Keratinocyte (primary cell): Measurements from ENCODE around the gene PCK2. TPM values are rescaled to one million over a fixed set of nuclear protein-coding genes. Genes with fewer than 3 reads are reported as not detected.

ENCODE experiments used
- DNase-seq: peaks from one replicate; pipeline ENCODE4 v3.0.0-alpha.2; 2011; ENCODE audit warnings: low read depth, missing footprints, low spot score
- FAIRE-seq: peaks from 2 replicates; lab custom pipeline; 2011; peaks lifted over from hg19 to GRCh38; lab: Jason Lieb, UNC
- H2AFZ ChIP-seq: 2 replicates; pipeline ENCODE4 v1.6.0; 2012; ENCODE audit warnings: low read length, control low read depth, inconsistent platforms; ENCODE audit not compliant: control insufficient read depth
- H3K27ac ChIP-seq: 2 replicates; pipeline ENCODE4 v1.5.1; 2011; ENCODE audit warnings: low read length; ENCODE audit not compliant: control insufficient read depth, insufficient read depth
- H3K27me3 ChIP-seq: 3 replicates; pipeline ENCODE4 v1.6.0; 2011; ENCODE audit warnings: low read length; ENCODE audit not compliant: control insufficient read depth, insufficient read depth; ENCODE audit errors: extremely low read depth
- H3K36me3 ChIP-seq, 2 experiments: 2 replicates in 1 of 2; 3 replicates in 1 of 2; pipeline ENCODE4 v1.5.1; 2011; ENCODE audit warnings: low read length in 2 of 2, mild to moderate bottlenecking in 1 of 2; ENCODE audit not compliant: control insufficient read depth in 2 of 2, insufficient read depth in 2 of 2; ENCODE audit errors: extremely low read depth in 1 of 2
- H3K4me1 ChIP-seq: 3 replicates; pipeline ENCODE4 v1.5.1; 2011; ENCODE audit warnings: low read length; ENCODE audit not compliant: control insufficient read depth, insufficient read depth; ENCODE audit errors: extremely low read depth
- H3K4me2 ChIP-seq: 3 replicates; pipeline ENCODE4 v1.6.0; 2011; ENCODE audit warnings: low read depth, low read length; ENCODE audit not compliant: control insufficient read depth, insufficient read depth; ENCODE audit errors: extremely low read depth
- H3K4me3 ChIP-seq, 3 experiments: fragments of 200-600 bp in 1 of 3; sonication (generic) in 1 of 3; 2 replicates in 2 of 3; 3 replicates in 1 of 3; pipeline ENCODE4 v1.5.1; 2011 to 2016; ENCODE audit warnings: low read length in 3 of 3, mild to moderate bottlenecking in 3 of 3, control low read depth in 2 of 3, inconsistent platforms in 1 of 3, low read depth in 1 of 3, mixed read lengths in 1 of 3, mixed run types in 1 of 3, moderate library complexity in 1 of 3; ENCODE audit not compliant: control insufficient read depth in 2 of 3, insufficient read depth in 2 of 3; ENCODE audit errors: extremely low read depth in 1 of 3
- H3K79me2 ChIP-seq: 2 replicates; pipeline ENCODE4 v1.6.0; 2012; ENCODE audit warnings: low read length; ENCODE audit not compliant: control insufficient read depth, insufficient read depth
- H3K9ac ChIP-seq: 3 replicates; pipeline ENCODE4 v1.6.0; 2011; ENCODE audit warnings: low read length; ENCODE audit not compliant: control insufficient read depth, insufficient read depth; ENCODE audit errors: extremely low read depth
- H3K9me1 ChIP-seq: 3 replicates; pipeline ENCODE4 v1.6.0; 2011; ENCODE audit warnings: low read length; ENCODE audit not compliant: control insufficient read depth, insufficient read depth; ENCODE audit errors: extremely low read depth
- H3K9me3 ChIP-seq: 2 replicates; pipeline ENCODE4 v1.5.1; 2012; ENCODE audit warnings: low read depth, low read length; ENCODE audit not compliant: control insufficient read depth
- H4K20me1 ChIP-seq: 3 replicates; pipeline ENCODE4 v1.6.0; 2011; ENCODE audit warnings: low read length; ENCODE audit not compliant: control insufficient read depth, insufficient read depth; ENCODE audit errors: extremely low read depth
- CTCF ChIP-seq, 3 experiments: IDR thresholded peaks in 1 of 3; conservative IDR thresholded peaks in 1 of 3; optimal IDR thresholded peaks in 1 of 3; 2 replicates in 2 of 3; 3 replicates in 1 of 3; pipeline versions ENCODE3 to v1.5.1; 2011; ENCODE audit warnings: low read length in 3 of 3, mild to moderate bottlenecking in 3 of 3, moderate library complexity in 2 of 3, control low read depth in 1 of 3, inconsistent platforms in 1 of 3; ENCODE audit not compliant: insufficient read depth in 2 of 3; ENCODE audit errors: extremely low read depth in 1 of 3
- EZH2 ChIP-seq: IDR thresholded peaks from one replicate; pipeline ENCODE4 v1.6.1; 2012; ENCODE audit warnings: inconsistent platforms, mild to moderate bottlenecking, low read length, moderate library complexity
- dilution Hi-C: fragments of 300-500 bp; cut with MboI; formaldehyde crosslinking; loops from one replicate; pipeline ENCODE4 v1.7.0; 2020; ENCODE audit warnings: low sequenced_read_pairs; ENCODE audit not compliant: extremely low pct_ligation_motif_present
- polyA plus RNA-seq, 5 experiments: library from polyadenylated mRNA; depleted of rRNA in 3 of 5; stranded (reverse) in 3 of 5; stranded (forward) in 1 of 5; unstranded in 1 of 5; fragments of >200 nt; gene quantifications; 1 replicate in 1 of 5; 2 replicates in 3 of 5; 3 replicates in 1 of 5; pipeline versions ENCODE4 v1.2.1 to v1.2.3, GENCODE V29; 2011 to 2012; ENCODE audit warnings: missing spikeins in 2 of 5, low read depth in 1 of 5, low replicate concordance in 1 of 5

Gene PCK2
- polyA plus RNA-seq, 1 donor (not counting 4 experiments of a cell fraction or from before 2014, with no cell fraction given), result 16.6 TPM

GRCh38 chr14:24071836-24072430 lies 22.2 kb upstream of the PCK2 start:
- Histone ChIP-seq H4K20me1 (no peaks in the 10 kb centered on the region), H3K9me1 (no peaks in the 10 kb centered on the region), H3K4me1 (no peaks in the 10 kb centered on the region), H3K4me2 (no peak overlapping the region), H3K27ac (no peak overlapping the region), H3K79me2 (no peaks in the 10 kb centered on the region), H2AFZ (no peak overlapping the region), H3K9ac (no peak overlapping the region), H3K27me3 (peaks cover 32% of the 10 kb centered on the region), H3K9me3 (no peaks in the 10 kb centered on the region), H3K36me3 (no peaks in the 10 kb centered on the region), H3K4me3 (no peak overlapping the region)
- DNase-seq, result no peak
- dilution Hi-C loops, result no loop called here
- no peak for FAIRE-seq
- no peak for TF ChIP-seq CTCF (optimal IDR thresholded peaks at IDR 0.05 in 1 of 3, IDR thresholded peaks at IDR 0.05 in 1 of 3, conservative IDR thresholded peaks at IDR 0.05 in 1 of 3; ENCODE audit: extremely low read depth in 1 of 3, insufficient read depth in 2 of 3, low read length in 3 of 3)
- TF ChIP-seq EZH2, result peak; percentile 36

DNA sequence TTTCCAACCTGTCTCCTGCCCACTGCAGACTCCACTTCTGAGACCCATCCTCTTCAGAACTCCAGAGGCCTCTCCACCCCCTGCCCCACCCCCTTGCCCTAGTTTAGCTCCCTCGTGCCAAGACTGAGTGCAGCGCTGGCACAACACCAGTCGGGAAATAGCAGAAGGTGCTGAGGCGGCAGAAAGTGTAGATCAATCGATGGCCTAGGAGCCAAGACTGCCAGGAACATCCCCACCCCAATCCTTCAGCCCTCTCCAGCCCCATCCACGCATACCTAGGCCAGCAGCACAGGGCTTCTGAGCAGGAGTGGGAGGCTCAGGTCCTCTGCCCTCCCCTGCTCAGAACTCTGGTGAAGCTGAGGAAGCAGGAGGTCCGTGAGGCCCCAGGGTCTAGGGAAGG lies 21.7 kb upstream of the PCK2 start:
- FAIRE-seq, result no peak
- no peaks in the 10 kb centered on the region for H3K36me3 ChIP-seq
- dilution Hi-C loops, result no loop called here

More for the DNA sequence above, 21.7 kb upstream of the PCK2 start:
- no peaks in the 10 kb centered on the region for H3K4me1 ChIP-seq
- DNase-seq, result no peak
- H3K9me3 ChIP-seq, result no peaks in the 10 kb centered on the region
- no peaks in the 10 kb centered on the region for H3K9me1 ChIP-seq
- no peak overlapping the region for H3K27ac ChIP-seq
- H3K79me2 ChIP-seq, result no peaks in the 10 kb centered on the region
- TF ChIP-seq CTCF (optimal IDR thresholded peaks at IDR 0.05 in 1 of 3, IDR thresholded peaks at IDR 0.05 in 1 of 3, conservative IDR thresholded peaks at IDR 0.05 in 1 of 3; ENCODE audit: extremely low read depth in 1 of 3, insufficient read depth in 2 of 3, low read length in 3 of 3) (no peak), EZH2 (no peak)
- H3K27me3 ChIP-seq, result peaks cover 32% of the 10 kb centered on the region
- no peak overlapping the region for H3K4me3 ChIP-seq
- no peaks in the 10 kb centered on the region for H4K20me1 ChIP-seq
- no peak overlapping the region for H2AFZ ChIP-seq
- no peak overlapping the region for H3K4me2 ChIP-seq
- no peak overlapping the region for H3K9ac ChIP-seq
